ENCODE results near the gene GATA3. TPM values are rescaled to one million over a fixed set of nuclear protein-coding genes. Genes with fewer than 3 reads are reported as not detected.
"Not testable (repeated sequence)": the region's sequence is repeated elsewhere in the genome, so short reads cannot be mapped to it uniquely, and the experiment has no call there.

The GATA3 gene
- total and polyA plus RNA-seq, 8 donors, result 1.7 to 4.7 (median 2.7) TPM

GRCh38 chr10:8026349-8027259 is 27.9 kb upstream of the GATA3 start:
- H3K27me3 ChIP-seq, result peaks cover 13 to 65% of the 10 kb centered on the region in 2 donors
- TF ChIP-seq, protein P1, sequence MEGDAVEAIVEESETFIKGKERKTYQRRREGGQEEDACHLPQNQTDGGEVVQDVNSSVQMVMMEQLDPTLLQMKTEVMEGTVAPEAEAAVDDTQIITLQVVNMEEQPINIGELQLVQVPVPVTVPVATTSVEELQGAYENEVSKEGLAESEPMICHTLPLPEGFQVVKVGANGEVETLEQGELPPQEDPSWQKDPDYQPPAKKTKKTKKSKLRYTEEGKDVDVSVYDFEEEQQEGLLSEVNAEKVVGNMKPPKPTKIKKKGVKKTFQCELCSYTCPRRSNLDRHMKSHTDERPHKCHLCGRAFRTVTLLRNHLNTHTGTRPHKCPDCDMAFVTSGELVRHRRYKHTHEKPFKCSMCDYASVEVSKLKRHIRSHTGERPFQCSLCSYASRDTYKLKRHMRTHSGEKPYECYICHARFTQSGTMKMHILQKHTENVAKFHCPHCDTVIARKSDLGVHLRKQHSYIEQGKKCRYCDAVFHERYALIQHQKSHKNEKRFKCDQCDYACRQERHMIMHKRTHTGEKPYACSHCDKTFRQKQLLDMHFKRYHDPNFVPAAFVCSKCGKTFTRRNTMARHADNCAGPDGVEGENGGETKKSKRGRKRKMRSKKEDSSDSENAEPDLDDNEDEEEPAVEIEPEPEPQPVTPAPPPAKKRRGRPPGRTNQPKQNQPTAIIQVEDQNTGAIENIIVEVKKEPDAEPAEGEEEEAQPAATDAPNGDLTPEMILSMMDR (IDR thresholded peaks at IDR 0.05), result no peak
- ATAC-seq (peak; percentile 80), DNase-seq (no peak)
- H3K27ac ChIP-seq, result no peak overlapping the region
- intact Hi-C loops (cut with DNase I), result no loop called here
- no peaks in the 10 kb centered on the region for H3K4me1 ChIP-seq
- H3K36me3 ChIP-seq, result no peaks in the 10 kb centered on the region
- no peaks in the 10 kb centered on the region for H3K9me3 ChIP-seq
- no peak overlapping the region for H3K4me3 ChIP-seq

DNA sequence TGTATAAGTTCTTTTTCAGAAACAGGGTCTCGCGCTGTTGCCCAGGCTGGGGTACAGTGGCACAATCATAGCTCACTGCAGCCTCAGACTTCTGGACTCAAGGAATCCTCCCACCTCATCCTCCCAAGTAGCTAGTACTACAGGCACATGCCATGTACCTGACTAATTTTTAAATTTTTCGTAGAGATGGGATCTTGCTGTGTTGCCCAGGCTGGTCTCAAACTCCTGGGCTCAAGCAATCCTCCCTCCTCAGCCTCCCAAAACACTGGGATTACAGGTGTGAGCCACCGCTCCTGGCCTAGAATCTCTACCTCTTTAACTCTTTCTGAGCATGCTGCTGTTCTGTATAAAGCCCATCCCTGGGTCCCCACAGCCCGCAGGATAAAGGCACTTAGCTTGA is 23.3 kb upstream of the GATA3 start:
- DNase-seq; H3K9me3 ChIP-seq; H3K4me3 ChIP-seq; H3K36me3 ChIP-seq; H3K27ac ChIP-seq; intact Hi-C loops (cut with DNase I); ATAC-seq: not testable (repeated sequence)
- Histone ChIP-seq H3K27me3 (peaks cover 51 to 84% of the 10 kb centered on the region in 2 donors), H3K4me1 (peaks cover 6 to 13% of the 10 kb centered on the region in 2 donors)

GRCh38 chr10:8032558-8032957 is 21.9 kb upstream of the GATA3 start:
- no peak overlapping the region for H3K27ac ChIP-seq
- H3K4me1 ChIP-seq, result peaks cover 6 to 13% of the 10 kb centered on the region in 2 donors
- no peak for ATAC-seq
- H3K4me3 ChIP-seq, result no peak overlapping the region
- peaks cover 56 to 84% of the 10 kb centered on the region in 2 donors for H3K27me3 ChIP-seq
- TF ChIP-seq, protein P1 (IDR thresholded peaks at IDR 0.05), result no peak
- intact Hi-C loops (cut with DNase I), result no loop called here
- no peaks in the 10 kb centered on the region for H3K9me3 ChIP-seq
- no peaks in the 10 kb centered on the region for H3K36me3 ChIP-seq
- DNase-seq, result no peak

DNA sequence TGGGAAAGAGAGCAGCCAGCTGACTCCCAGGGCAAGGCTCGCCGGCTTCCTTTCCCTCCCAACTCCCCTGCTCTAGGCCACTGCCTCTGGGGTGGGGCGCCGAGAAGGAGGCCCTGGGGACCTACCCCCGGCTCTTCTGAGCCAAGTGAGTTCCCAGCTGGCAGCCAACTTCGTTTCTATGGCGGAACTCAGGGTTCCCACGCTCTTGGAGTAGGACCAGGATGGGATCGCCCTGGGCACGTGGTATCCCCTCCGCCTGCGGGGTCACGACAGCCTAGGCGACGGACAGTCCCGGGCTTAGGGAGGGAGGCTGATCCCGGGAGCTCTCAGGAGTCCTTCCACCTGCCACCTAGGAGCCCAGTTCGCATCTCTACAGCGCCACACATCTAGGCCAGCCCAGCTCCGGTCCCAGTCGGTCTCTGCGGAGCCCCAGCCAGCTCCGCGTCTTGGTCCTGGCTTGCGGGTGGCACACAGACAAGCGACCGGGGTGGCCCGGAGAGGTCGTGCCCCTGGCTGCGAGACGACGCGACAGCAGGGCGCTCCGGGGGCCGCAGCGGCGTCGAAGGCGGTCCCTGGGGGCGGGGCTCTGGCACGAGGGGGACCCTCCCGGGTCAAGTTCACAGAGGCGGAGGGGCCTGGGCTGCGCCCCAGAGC is 20.5 kb upstream of the GATA3 start:
- Histone ChIP-seq H3K27me3 (peaks cover 69 to 97% of the 10 kb centered on the region in 2 donors), H3K27ac (no peak overlapping the region), H3K36me3 (no peaks in the 10 kb centered on the region), H3K9me3 (no peaks in the 10 kb centered on the region), H3K4me3 (no peak overlapping the region), H3K4me1 (peaks cover 6 to 13% of the 10 kb centered on the region in 2 donors)
- TF ChIP-seq, protein P1 (IDR thresholded peaks at IDR 0.05), result no peak
- ATAC-seq (no peak), DNase-seq (no peak)
- intact Hi-C loops (cut with DNase I), result no loop called here

- no peak for ATAC-seq
- TF ChIP-seq, protein P1 (IDR thresholded peaks at IDR 0.05), result no peak
- peaks cover 75 to 100% of the 10 kb centered on the region in 2 donors for H3K27me3 ChIP-seq
Observed at GRCh38 chr10:8034466-8035005, 20.0 kb upstream of the GATA3 start.

More at GRCh38 chr10:8034466-8035005, 20.0 kb upstream of the GATA3 start:
- Histone ChIP-seq H3K4me1 (peaks cover 6 to 13% of the 10 kb centered on the region in 2 donors), H3K36me3 (no peaks in the 10 kb centered on the region), H3K27ac (no peak overlapping the region), H3K4me3 (no peak overlapping the region), H3K9me3 (no peaks in the 10 kb centered on the region)
- intact Hi-C loops (cut with DNase I), result no loop called here
- no peak for DNase-seq

Measured in left lung (tissue), 10 donors.